GM18951 (cell line): ENCODE measurements around the gene OTULIN.

ENCODE experiments used
- POLR2A ChIP-seq: IDR thresholded peaks from 4 replicates; pipeline ENCODE4 v1.6.1; 2011; ENCODE audit warnings: mild to moderate bottlenecking; ENCODE audit not compliant: insufficient read length, insufficient read depth; ENCODE audit errors: extremely low read depth
- in situ Hi-C: fragments of 300-500 bp; cut with MboI; formaldehyde crosslinking; loops from one replicate; pipeline ENCODE4 v1.12.0; 2022; ENCODE audit warnings: low sequenced_read_pairs, mixed read lengths, inconsistent platforms; ENCODE audit not compliant: unreplicated experiment

The OTULIN gene

DNA sequence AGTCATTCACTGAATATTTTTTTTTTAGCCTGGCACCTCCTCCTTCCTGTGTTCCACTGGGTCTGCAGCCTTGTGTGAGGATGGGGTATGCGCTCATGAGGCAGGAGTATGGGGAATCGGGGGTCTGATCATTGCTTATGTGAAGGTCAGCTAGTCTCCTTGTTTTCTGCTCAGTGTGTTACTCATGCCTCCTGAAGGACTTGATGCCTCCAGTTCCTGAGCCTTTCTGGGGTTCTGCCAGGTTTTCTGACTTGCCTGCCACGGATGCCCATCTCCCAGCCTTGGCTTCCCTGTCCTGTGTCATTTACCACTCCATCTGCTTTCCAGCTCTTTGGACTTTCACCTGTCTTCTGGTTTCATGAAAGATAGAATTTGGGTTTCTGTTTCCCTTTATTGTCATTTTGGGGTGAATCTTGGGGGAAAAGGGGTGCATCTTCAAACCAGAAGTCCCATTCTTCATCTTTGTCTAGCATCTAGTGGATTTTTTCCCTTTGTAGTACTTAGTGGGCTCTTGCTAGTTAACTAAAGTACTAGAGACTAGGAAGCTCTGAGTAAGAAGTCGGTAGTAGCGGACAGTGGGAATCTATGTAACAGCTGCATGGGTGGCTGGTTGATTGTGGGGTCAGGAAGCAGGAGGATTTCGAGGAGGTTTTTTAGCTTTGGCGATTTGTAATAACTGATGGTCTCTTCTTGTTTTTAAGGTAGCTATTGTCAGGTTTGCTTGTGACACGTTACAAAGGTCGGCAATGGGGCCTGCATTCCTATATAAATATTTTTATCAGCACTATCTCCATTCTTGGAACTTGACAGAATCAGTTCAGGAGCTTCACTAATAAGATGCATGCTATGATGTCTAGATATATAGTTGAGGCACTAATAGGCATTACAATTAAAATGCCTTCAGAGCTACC, 8.2 kb downstream of the OTULIN start:
- no peak for TF ChIP-seq POLR2A
- in situ Hi-C loops, result loop anchor here (25.0 kb wide), 1 partner anchor 510 kb away; no protein-coding TSS in a partner anchor

- TF ChIP-seq POLR2A, result no peak
- in situ Hi-C loops, result loop anchor here (25.0 kb wide), 1 partner anchor 511 kb away; no protein-coding TSS in a partner anchor
These were observed 8.9 kb downstream of the OTULIN start for GRCh38 chr5:14673443-14673842.

DNA sequence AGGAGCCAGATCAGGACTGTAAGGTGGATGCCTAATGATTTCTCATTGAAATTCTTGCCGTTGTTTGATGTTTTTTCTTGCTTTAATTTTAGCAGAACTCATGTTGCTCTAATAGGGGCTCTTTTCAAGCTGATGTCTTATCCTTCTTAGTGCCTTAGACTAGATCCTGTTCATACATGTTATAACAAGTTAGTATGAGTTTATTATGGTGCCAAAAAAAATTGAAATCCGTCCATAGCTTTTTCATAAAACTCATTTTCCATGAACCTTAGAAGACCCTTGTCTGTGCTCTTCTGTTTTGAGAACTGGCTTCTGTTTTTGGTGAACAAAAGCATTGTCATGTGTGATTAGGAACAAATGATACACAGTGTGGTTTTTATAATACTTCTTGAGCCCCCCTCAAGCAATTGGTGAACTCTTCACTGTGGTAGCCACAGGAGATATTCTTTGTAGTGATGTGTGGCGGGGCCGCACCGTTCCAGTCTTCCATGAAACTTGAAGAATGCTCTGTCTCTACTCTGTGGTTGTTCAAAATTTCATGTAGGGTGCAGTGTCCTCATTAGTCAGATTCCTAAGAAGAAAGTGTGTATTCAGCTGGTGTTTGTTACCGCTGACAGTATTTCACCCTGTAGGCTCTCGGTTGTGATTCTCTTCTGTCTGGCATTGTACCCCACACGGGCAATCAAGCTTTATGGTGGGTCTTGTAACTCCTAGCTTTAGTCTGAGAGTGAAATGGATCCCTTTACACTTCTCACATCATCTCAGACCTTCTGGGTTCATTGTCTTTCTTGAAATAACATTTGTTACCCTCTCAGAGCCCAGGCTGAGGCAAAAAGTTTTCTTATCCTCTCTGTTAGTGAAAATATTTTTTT, 10.7 kb downstream of the OTULIN start:
- no peak for TF ChIP-seq POLR2A
- in situ Hi-C loops, result loop anchor here (25.0 kb wide), 1 partner anchor 513 kb away; no protein-coding TSS in a partner anchor

GRCh38 chr5:14675865-14676300, 11.4 kb downstream of the OTULIN start:
- no peak for TF ChIP-seq POLR2A
- in situ Hi-C loops, result no loop called here

- TF ChIP-seq POLR2A, result no peak
- in situ Hi-C loops, result no loop called here
These were observed 11.8 kb downstream of the OTULIN start for GRCh38 chr5:14676320-14676719.

GRCh38 chr5:14678773-14679334, 14.3 kb downstream of the OTULIN start:
- TF ChIP-seq POLR2A, result no peak

GRCh38 chr5:14679595-14679994, 15.1 kb downstream of the OTULIN start:
- TF ChIP-seq POLR2A, result no peak
- in situ Hi-C loops, result no loop called here

More at GRCh38 chr5:14678773-14679334, 14.3 kb downstream of the OTULIN start:
- in situ Hi-C loops, result no loop called here

DNA sequence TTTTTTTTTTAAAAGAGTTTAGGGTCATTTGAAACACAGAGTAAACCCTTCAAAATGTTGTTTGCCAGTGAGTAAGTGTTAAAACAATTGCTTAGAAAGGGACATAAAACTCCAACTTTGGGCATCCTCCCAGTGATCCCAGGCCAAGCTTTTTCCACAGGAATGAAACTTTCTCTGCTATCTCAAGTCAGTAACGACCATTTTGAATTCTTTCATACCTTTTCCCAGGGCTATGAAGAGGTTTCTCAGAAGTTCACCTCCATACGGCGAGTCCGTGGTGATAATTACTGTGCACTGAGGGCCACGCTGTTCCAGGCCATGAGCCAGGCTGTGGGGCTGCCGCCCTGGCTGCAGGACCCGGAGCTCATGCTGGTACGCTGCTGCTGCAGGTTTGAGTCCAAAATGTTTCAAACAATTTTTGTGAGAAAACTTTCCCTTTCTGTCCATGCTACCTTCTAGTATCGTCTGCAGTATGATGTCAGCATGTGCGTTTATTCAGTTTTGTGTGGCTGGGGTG, 16.8 kb downstream of the OTULIN start:
- in situ Hi-C loops, result no loop called here
- no peak for TF ChIP-seq POLR2A

DNA sequence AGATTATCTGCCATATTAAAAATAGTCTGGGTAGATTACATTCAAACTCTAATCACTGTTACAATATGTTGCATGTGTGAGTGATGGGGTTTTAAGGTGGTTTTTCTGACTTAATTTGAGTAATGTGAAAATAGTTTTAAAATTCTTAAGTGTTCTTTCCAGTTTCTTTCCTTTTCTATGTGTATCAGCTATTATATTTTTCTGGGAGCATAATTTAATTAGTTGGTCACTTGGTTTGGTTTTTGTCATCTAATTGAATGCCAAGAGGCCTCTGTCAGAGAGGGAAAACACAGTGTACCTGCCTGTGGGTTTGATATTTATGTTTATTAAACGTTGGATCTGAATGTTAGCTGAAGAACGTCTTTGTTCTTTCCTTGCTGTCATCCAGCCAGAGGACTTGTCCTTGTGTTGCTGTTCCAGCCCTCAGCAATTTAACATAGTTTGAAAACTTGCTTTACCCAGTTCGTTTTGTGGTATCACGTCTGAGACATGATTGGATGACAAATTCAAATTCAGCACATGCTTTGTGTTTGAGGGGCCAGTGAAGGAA, 19.5 kb downstream of the OTULIN start:
- TF ChIP-seq POLR2A, result no peak
- in situ Hi-C loops, result no loop called here

- TF ChIP-seq POLR2A, result no peak
- in situ Hi-C loops, result no loop called here
These were observed 20.2 kb downstream of the OTULIN start for GRCh38 chr5:14684757-14685156.

DNA sequence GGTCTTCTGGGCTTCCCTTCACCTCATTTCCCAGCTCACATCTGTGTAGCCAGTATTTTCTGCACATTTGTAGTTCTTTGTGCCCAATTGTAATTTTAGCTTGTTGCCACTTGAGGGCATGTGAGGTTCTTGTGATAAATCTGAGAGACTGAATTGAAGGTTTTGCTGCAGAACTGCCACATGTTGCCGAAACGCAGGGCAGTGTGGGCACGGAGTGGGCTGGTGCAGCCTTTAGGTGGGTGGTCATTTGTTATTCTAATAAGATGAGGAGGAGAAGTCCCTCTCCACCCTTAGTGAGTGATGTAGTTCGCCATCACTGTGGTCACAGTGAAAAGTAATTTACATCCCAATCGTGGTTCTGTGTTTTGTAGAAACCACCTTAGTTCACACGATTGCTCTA, 21.2 kb downstream of the OTULIN start:
- in situ Hi-C loops, result no loop called here
- peak; percentile 24 for TF ChIP-seq POLR2A

DNA sequence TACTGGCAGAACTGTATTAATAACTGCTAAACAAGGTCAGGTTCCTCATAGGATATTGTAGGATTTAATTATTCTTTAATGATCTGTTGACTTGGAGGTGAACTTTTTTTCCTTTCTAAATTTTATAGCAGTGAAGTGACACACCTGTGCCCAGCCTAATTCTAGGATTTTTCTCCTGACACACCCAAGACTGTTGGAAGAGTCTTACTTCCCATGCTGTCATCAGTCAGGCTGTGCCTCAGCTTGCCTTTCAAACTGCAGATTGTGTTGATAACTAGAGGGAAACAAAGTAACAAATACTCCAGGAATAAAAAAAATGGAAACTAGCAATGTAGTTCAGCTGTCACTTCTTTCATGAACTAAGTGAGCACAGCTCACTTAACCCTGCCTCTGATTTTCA, 22.0 kb downstream of the OTULIN start:
- in situ Hi-C loops, result no loop called here
- TF ChIP-seq POLR2A, result no peak
